Pancreas (tissue), 10 donors: ENCODE measurements around the gene SLC6A1. TPM values are rescaled to one million over a fixed set of nuclear protein-coding genes. Genes with fewer than 3 reads are reported as not detected.

Experiments used
- ATAC-seq, 4 donors: fragments of 200-7000 bp; cut with Tn5 transposase; one replicate each; pipeline versions ENCODE4 v1.8.0 to v1.9.1; 2020; ENCODE audit warnings: mild to moderate bottlenecking in 4 of 4, moderate library complexity in 4 of 4
- DNase-seq, 6 donors: peaks; one replicate each; pipeline ENCODE4 v3.0.0-alpha.2; 2020
- FAIRE-seq: peaks from 2 replicates; lab custom pipeline; 2012; peaks lifted over from hg19 to GRCh38; lab: Jason Lieb, UNC
- H3K27ac ChIP-seq, 4 donors: fragments of 200-600 bp; sonication (generic); 1 replicate in 3 of 4; 2 replicates in 1 of 4; pipeline versions ENCODE4 v1.5.0 to v1.8.0; 2020
- H3K27me3 ChIP-seq, 4 donors: fragments of 200-600 bp; one replicate each; pipeline ENCODE4 v1.8.0; 2021
- H3K36me3 ChIP-seq, 3 donors: fragments of 200-600 bp; sonication (generic) in 1 of 3; one replicate each; pipeline versions ENCODE4 v1.5.0 to v1.8.0; 2020 to 2021
- H3K4me1 ChIP-seq, 3 donors: fragments of 200-600 bp; one replicate each; pipeline ENCODE4 v1.8.0; 2021
- H3K4me3 ChIP-seq, 4 donors: fragments of 200-600 bp; sonication (generic) in 2 of 4; one replicate each; pipeline versions ENCODE4 v1.5.0 to v1.8.0; 2020 to 2021
- H3K9me3 ChIP-seq, 4 donors: fragments of 200-600 bp; one replicate each; pipeline ENCODE4 v1.8.0; 2021
- CTCF ChIP-seq, 4 donors: fragments of 200-600 bp; sonication (generic) in 3 of 4; IDR thresholded peaks; one replicate each; pipeline versions ENCODE4 v1.5.0 to v1.8.0; 2021; ENCODE audit warnings: antibody characterized with exemption in 4 of 4
- WGBS, 2 donors: extraction: QIAGEN DNeasy Blood & Tissue Kit; methylation state at CpG; one replicate each; pipeline ENCODE4 v1.1.7; 2013; 5-methylcytosine and 5-hydroxymethylcytosine counted together
- intact Hi-C, 3 donors: fragments of 100-400 bp; cut with DNase I; formaldehyde crosslinking; loops; one replicate each; pipeline versions ENCODE4 v1.11.1 to v1.14.2; 2022
- polyA plus RNA-seq, 2 donors: library from polyadenylated mRNA; stranded (reverse); fragments of 200-250 nt; gene quantifications; one replicate each; pipeline ENCODE4 v1.2.3, GENCODE V29; 2013
- total RNA-seq, 6 donors: library from RNA; stranded (reverse); fragmentation: NEBNext Ultra II Directional in 4 of 6; extraction: Animal tissue kit (Norgen Biotek cat#: 25700) in 4 of 6; gene quantifications; one replicate each; pipeline versions ENCODE4 v1.2.1 to v1.2.4, GENCODE V29; 2021 to 2023
- donor health status: healthy with polysubstance abuse.
- donor health status: DM: no; HTN: no; CAD: no; lungs with moderate emphysema.
- donor health status: DM: no; HTN: no; CAD: no.
- donor health status: control.
- donor health status: control.
- donor health status: Bipolar disorder and iron deficiency.
- donor health status: DM: yes; HTN: yes; CAD: no.
- donor health status: DM: no; HTN: no; CAD: no.
- donor health status: DM: no; HTN: no; CAD: no.
- donor health status: DM: yes; HTN: yes; CAD: no.

The SLC6A1 gene
- total and polyA plus RNA-seq, 8 donors, result 0.19 to 1.7 (median 0.35) TPM; not detected in 1

DNA sequence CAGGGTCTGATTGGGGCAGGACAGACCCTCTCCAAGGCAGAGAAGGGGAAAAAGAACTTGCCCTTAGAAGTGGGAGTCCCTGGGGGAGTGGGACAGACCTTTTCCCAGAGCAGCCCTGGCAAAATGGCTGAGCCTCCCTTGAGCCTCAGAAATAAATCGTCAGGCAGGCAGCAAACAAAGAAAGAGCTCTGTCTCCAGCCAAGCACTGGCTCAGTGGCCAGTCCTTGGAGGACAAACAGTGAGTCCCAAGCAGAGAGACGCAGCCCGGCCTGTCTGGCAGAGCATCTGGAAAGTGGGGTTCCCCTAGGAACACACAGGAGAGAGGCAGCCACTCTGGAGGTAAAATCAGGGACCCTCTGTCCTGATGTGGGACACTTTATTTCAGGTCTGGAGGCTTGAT, 1.8 kb downstream of the SLC6A1 start:
- intact Hi-C loops, result no loop called here
- WGBS, 2 donors, result 19 to 21% methylated on average over 3 of the region's 3 CpGs

GRCh38 chr3:10995871-10996270, 3.3 kb downstream of the SLC6A1 start:
- no peak for DNase-seq
- H3K27me3 ChIP-seq, result peaks cover 0 to 8% (median 0%) of the 10 kb centered on the region in 4 donors
- no peak for FAIRE-seq
- no peaks in the 10 kb centered on the region for H3K9me3 ChIP-seq
- no peak for ATAC-seq
- no peak overlapping the region for H3K27ac ChIP-seq
- WGBS, 2 donors, result 61 to 77% methylated on average over 8 of the region's 8 CpGs
- no peaks in the 10 kb centered on the region for H3K36me3 ChIP-seq
- no peaks in the 10 kb centered on the region for H3K4me1 ChIP-seq
- intact Hi-C loops, result no loop called here
- TF ChIP-seq CTCF (IDR thresholded peaks at IDR 0.05), result no peak
- H3K4me3 ChIP-seq, result no peak overlapping the region

More for the DNA sequence above, 1.8 kb downstream of the SLC6A1 start:
- no peaks in the 10 kb centered on the region for H3K9me3 ChIP-seq
- DNase-seq (no peak), FAIRE-seq (no peak), ATAC-seq (no peak)
- H3K27me3 ChIP-seq, result peaks cover 0 to 8% (median 0%) of the 10 kb centered on the region in 4 donors
- H3K4me1 ChIP-seq, result no peaks in the 10 kb centered on the region
- no peak for TF ChIP-seq CTCF (IDR thresholded peaks at IDR 0.05)
- H3K4me3 ChIP-seq, result no peak overlapping the region
- no peak overlapping the region for H3K27ac ChIP-seq
- H3K36me3 ChIP-seq, result no peaks in the 10 kb centered on the region

- no peak for DNase-seq
- no peak for ATAC-seq
- no peak for TF ChIP-seq CTCF (IDR thresholded peaks at IDR 0.05)
- Histone ChIP-seq H3K36me3 (no peaks in the 10 kb centered on the region), H3K4me1 (peaks cover 0 to 3% (median 0%) of the 10 kb centered on the region in 3 donors), H3K27ac (no peak overlapping the region), H3K4me3 (no peak overlapping the region), H3K9me3 (no peaks in the 10 kb centered on the region), H3K27me3 (peaks cover 0 to 8% (median 0%) of the 10 kb centered on the region in 4 donors)
- no peak for FAIRE-seq
- WGBS, 2 donors, result 43 to 61% methylated on average over 5 of the region's 5 CpGs
- intact Hi-C loops, result no loop called here
Observed at GRCh38 chr3:10996345-10997013, 3.9 kb downstream of the SLC6A1 start.

DNA sequence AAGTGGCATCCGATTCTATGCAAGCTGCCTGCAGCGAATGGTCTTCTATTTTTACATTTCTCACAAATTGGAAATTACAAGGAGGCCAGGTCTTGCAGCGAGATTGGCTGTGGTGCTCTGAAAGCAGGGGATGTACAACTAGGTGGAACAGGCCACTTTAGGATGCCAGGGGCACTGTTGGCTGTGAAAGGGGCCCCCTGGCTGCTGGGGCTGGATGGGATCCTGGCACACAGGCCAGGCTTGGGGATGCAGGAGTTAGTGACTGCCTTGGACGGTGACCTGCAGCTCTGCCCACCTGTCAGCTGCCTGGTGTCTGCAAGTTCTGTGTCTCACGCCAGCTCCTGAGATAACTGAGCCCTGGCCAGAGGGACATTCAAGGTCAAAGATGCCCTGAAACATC, 4.6 kb downstream of the SLC6A1 start:
- H3K27me3 ChIP-seq, result peaks cover 0 to 8% (median 0%) of the 10 kb centered on the region in 4 donors
- H3K27ac ChIP-seq, result no peak overlapping the region
- H3K9me3 ChIP-seq, result no peaks in the 10 kb centered on the region
- FAIRE-seq (no peak), DNase-seq (no peak), ATAC-seq (no peak)
- H3K4me1 ChIP-seq, result peaks cover 0 to 7% (median 0%) of the 10 kb centered on the region in 3 donors
- H3K4me3 ChIP-seq, result no peak overlapping the region
- no peak for TF ChIP-seq CTCF (IDR thresholded peaks at IDR 0.05)
- WGBS, 2 donors, result 50 to 59% methylated on average over 5 of the region's 5 CpGs
- H3K36me3 ChIP-seq, result no peaks in the 10 kb centered on the region
- intact Hi-C loops, result no loop called here

- intact Hi-C loops, result no loop called here
- Histone ChIP-seq H3K27me3 (peaks cover 0 to 2% (median 0%) of the 10 kb centered on the region in 4 donors), H3K36me3 (no peaks in the 10 kb centered on the region), H3K27ac (no peak overlapping the region), H3K4me3 (no peak overlapping the region), H3K9me3 (no peaks in the 10 kb centered on the region), H3K4me1 (peaks cover 0 to 8% (median 0%) of the 10 kb centered on the region in 3 donors)
- TF ChIP-seq CTCF (IDR thresholded peaks at IDR 0.05), result no peak
- no peak for FAIRE-seq
- peak in 2 of 4 donors; percentile 24 to 32 for ATAC-seq
- DNase-seq, result no peak
Observed at GRCh38 chr3:10998542-10998941, 6.0 kb downstream of the SLC6A1 start.
